Ovary (tissue), 3 donors: ENCODE data around the gene LARGE1.

Source experiments
- CTCF ChIP-seq, 3 donors: fragments of 450-650 bp in 2 of 3; fragments of 200-600 bp in 1 of 3; IDR thresholded peaks; one replicate each; pipeline versions ENCODE4 v1.5.1 to v1.8.0; 2016 to 2022; ENCODE audit warnings: antibody characterized with exemption in 3 of 3, mild to moderate bottlenecking in 1 of 3
- POLR2A ChIP-seq: fragments of 450-650 bp; IDR thresholded peaks from one replicate; pipeline ENCODE4 v1.6.1; 2017; ENCODE audit warnings: antibody characterized with exemption, mild to moderate bottlenecking, moderate library complexity
- donor health status: DM: no; HTN: no; CAD: no.

GRCh38 chr22:33326540-33327295 lies 593.6 kb downstream of the LARGE1 start:
- TF ChIP-seq POLR2A, result no peak
- TF ChIP-seq CTCF (IDR thresholded peaks at IDR 0.05), result no peak
